IPS-NIHi7 (cell line): ENCODE results near the gene SPG21.

Experiments
- DNase-seq: peaks from one replicate; pipeline ENCODE4 v3.0.0; 2012; ENCODE audit warnings: mixed read lengths; ENCODE audit errors: extremely low spot score

Gene SPG21

GRCh38 chr15:64942356-64942755, 47.4 kb downstream of the SPG21 start:
- no peak for DNase-seq

- DNase-seq, result peak; percentile 7
Measured at GRCh38 chr15:64938192-64938591, 51.5 kb downstream of the SPG21 start.

- no peak for DNase-seq
Measured at GRCh38 chr15:64934023-64934422, 55.7 kb downstream of the SPG21 start.

GRCh38 chr15:64931381-64931780, 58.3 kb downstream of the SPG21 start:
- no peak for DNase-seq

- DNase-seq, result no peak
Measured at GRCh38 chr15:64930778-64931371, 58.8 kb downstream of the SPG21 start.

GRCh38 chr15:64930019-64930652, 59.6 kb downstream of the SPG21 start:
- DNase-seq, result no peak

GRCh38 chr15:64928626-64929220, 61.0 kb downstream of the SPG21 start:
- DNase-seq, result no peak

- DNase-seq, result no peak
Measured at GRCh38 chr15:64926661-64927060, 63.1 kb downstream of the SPG21 start.

GRCh38 chr15:64925335-64926330, 64.1 kb downstream of the SPG21 start:
- DNase-seq, result no peak

GRCh38 chr15:64923546-64923945, 66.2 kb downstream of the SPG21 start:
- no peak for DNase-seq

- DNase-seq, result no peak
Measured at GRCh38 chr15:64921711-64922110, 68.0 kb downstream of the SPG21 start.

GRCh38 chr15:64919721-64920120, 70.0 kb downstream of the SPG21 start:
- no peak for DNase-seq

- DNase-seq, result no peak
Measured at GRCh38 chr15:64917211-64917610, 72.5 kb downstream of the SPG21 start.

GRCh38 chr15:64916365-64916764, 73.3 kb downstream of the SPG21 start:
- DNase-seq, result no peak

- peak; percentile 38 for DNase-seq
Measured at GRCh38 chr15:64915518-64916227, 74.0 kb downstream of the SPG21 start.
